ENCODE data around the gene DLEU7.

Gene DLEU7

DNA sequence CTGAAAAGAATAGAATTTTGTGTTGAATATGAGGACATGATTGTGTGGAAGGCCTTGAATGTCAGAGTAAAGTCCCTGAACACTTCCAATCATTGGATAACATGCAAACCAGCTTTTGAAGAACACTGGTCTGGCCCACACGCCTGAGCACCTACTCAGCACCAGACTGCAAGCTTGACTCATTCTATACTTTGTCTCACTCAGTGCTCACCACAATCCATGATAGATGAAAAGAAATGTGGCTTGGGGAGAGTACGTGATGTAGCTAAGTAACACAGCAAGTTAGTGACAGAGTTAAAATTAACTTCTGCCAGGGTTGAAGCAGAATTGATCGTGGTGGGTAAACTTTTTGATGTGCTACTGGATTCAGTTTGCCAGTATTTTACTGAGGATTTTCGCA is 12.0 kb downstream of the DLEU7 start:
- DNase-seq (ENCODE audit: low spot score), result no peak
- TF ChIP-seq, protein P1, sequence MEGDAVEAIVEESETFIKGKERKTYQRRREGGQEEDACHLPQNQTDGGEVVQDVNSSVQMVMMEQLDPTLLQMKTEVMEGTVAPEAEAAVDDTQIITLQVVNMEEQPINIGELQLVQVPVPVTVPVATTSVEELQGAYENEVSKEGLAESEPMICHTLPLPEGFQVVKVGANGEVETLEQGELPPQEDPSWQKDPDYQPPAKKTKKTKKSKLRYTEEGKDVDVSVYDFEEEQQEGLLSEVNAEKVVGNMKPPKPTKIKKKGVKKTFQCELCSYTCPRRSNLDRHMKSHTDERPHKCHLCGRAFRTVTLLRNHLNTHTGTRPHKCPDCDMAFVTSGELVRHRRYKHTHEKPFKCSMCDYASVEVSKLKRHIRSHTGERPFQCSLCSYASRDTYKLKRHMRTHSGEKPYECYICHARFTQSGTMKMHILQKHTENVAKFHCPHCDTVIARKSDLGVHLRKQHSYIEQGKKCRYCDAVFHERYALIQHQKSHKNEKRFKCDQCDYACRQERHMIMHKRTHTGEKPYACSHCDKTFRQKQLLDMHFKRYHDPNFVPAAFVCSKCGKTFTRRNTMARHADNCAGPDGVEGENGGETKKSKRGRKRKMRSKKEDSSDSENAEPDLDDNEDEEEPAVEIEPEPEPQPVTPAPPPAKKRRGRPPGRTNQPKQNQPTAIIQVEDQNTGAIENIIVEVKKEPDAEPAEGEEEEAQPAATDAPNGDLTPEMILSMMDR (IDR thresholded peaks at IDR 0.05; ENCODE audit: extremely low read depth, missing control alignments), result no peak

DNA sequence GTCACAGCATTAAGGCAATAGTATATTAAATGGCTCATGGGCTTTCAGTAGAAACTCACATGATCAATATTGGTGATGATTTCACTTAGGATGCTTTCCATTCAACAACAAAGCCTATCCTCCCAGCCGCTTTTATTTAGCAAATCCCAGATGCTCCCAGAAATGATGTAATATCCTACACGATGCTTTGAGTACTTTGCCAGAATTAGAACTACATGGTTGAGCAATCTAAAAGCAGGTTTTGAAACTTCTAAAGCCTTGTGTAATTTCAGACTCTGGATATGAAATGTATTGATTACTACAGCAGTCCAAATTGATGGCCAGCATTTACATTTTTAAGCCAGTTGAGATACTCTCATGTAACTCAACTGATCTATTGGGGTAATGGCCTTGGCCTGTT is 13.6 kb downstream of the DLEU7 start:
- TF ChIP-seq, protein P1 (IDR thresholded peaks at IDR 0.05; ENCODE audit: extremely low read depth, missing control alignments), result no peak
- DNase-seq (ENCODE audit: low spot score), result no peak

DNA sequence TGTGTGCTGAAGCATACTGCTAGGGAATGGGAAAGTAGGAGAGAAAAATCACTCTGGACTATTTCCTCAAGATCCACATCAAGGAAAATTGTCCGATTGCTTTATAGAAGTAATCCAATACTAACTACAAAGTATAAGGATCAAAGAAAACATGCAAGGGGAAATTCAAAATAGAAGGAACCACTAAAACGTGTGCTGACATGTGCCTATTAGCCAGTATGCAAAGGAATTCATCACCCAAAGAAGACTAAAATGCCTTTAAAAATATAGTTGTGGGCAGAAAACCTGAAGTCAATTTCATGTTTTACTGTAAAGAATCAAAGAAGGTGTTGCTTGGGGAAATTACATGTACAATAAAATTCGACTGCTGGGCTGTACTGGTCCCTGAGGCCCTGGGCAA is 14.3 kb downstream of the DLEU7 start:
- TF ChIP-seq, protein P1 (IDR thresholded peaks at IDR 0.05; ENCODE audit: extremely low read depth, missing control alignments), result no peak
- no peak for DNase-seq (ENCODE audit: low spot score)

DNA sequence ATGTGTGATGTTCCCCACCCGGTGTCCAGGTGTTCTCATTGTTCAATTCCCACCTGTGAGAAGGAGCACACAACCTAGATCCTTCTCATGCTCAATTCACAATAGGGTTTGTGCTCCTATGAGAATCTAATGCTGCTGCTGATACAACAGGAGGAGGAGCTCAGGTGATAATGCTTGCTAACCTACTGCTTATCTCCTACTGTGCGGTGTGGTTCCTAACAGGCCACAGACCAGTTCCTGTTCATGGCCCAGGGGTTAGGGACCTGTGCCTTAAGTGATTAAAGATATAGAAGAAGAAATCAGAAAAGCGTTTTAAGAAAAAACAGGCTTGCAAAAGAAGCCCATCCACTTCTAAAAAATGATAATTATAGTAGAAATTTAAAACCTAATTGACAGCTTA is 17.5 kb downstream of the DLEU7 start:
- no peak for DNase-seq (ENCODE audit: low spot score)
- TF ChIP-seq, protein P1 (IDR thresholded peaks at IDR 0.05; ENCODE audit: extremely low read depth, missing control alignments), result no peak

DNA sequence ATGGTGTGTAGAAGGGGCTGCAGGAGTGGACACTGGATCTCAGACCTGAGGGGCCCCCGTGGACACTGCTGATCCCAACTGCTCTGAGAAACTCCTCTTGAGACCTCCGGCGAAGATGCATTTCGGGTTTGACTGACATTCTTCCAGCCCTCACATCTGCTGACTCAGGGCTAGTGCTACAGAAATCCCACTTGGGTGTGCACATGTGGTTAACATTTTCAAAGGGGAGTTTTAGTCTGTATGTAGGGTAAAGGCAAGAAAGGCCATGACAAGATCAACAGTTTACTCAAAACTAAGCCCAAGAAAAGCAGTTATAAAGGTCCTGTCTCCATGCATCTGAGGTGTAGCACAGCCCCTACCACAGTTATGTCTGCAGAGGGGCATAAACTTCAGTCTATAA is 31.2 kb downstream of the DLEU7 start:
- no peak for DNase-seq (ENCODE audit: low spot score)
- TF ChIP-seq, protein P1 (IDR thresholded peaks at IDR 0.05; ENCODE audit: extremely low read depth, missing control alignments), result no peak

DNA sequence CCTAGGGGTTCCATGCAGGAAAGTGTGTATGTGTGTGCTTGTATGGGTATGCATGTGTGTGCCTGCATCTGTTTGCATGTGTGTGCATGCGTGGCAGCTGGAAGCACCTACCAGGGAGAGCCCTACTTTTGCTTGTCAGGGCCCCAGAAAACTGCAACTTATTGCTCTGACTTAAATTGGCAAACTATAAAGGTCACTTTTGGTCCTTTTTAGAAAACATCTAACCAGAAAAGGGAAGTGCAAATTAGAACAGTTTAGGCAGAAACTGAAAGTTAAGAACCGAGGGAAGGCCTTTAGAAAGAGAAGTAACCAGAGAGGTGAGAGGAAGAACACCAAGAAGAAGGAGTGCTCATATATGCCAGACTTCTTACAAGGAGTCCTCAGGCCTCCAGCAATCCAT is 32.5 kb downstream of the DLEU7 start:
- DNase-seq (ENCODE audit: low spot score), result peak; percentile 56

DNA sequence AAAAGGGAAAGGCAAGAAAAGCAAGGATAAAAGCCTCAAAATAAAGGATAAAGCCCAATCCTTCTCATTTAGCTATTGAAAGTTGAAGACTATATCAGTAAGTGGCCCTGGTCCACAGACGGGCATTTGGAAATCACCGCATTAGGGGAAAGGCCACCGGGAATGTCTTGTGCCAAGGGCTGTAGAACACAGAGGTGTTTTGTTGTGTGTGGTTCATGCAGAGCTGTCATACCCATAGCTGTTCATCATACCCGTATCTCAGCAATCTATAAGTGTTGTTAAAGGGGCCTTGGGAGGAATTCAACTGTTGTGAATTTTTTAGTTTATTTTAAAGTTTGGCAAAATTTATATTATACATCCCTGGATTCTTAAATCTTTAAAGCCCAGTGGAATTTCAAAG is 33.0 kb downstream of the DLEU7 start:
- no peak for DNase-seq (ENCODE audit: low spot score)
- TF ChIP-seq, protein P1 (IDR thresholded peaks at IDR 0.05; ENCODE audit: extremely low read depth, missing control alignments), result no peak

More for the DNA sequence above, 32.5 kb downstream of the DLEU7 start:
- TF ChIP-seq, protein P1 (IDR thresholded peaks at IDR 0.05; ENCODE audit: extremely low read depth, missing control alignments), result no peak
